Loucy (cell line): ENCODE data around the gene BANK1.

Experiments used
- CTCF ChIP-seq: fragments of 200-600 bp; sonication (generic); conservative IDR thresholded peaks from 2 replicates; pipeline ENCODE4 v1.5.1; 2014; ENCODE audit warnings: mild to moderate bottlenecking, antibody characterized with exemption, low read length
- EZH2phosphoT487 ChIP-seq: fragments of 200-600 bp; IDR thresholded peaks from 2 replicates; pipeline ENCODE4 v1.6.1; 2018; ENCODE audit warnings: antibody characterized with exemption, mild to moderate bottlenecking, moderate library complexity, borderline replicate concordance

DNA sequence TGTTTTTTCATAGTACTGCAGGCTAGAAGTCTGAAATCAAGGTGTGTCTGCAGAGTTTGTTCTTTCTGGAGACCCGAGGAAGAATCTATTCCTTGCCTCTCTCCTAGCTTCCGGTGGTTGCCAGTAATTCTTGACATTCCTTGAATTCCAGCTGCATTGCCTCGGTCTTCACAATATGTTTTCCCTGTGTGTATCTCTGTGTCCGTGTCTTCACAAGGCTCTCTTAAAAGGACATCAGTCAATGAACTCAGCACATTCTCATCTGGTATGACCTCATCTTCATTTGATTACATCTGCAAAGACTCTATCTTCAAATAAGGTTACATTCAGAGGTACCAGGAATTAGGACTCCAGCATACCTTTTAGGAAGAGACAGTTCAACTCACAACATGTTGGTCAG, 163.4 kb downstream of the BANK1 start:
- no peak for TF ChIP-seq CTCF
- TF ChIP-seq EZH2phosphoT487: no peak
